Measurements from ENCODE around the gene NCF4.

Gene NCF4

GRCh38 chr22:36885474-36885873, 24.7 kb downstream of the NCF4 start (continued):
- TF ChIP-seq ZNF792 (tag by site-specific recombination; IDR thresholded peaks at IDR 0.05) (no peak), ZNF266 (tag by site-specific recombination; IDR thresholded peaks at IDR 0.05; ENCODE audit: low read depth) (no peak)

- CTCF ChIA-PET, result interaction anchor here (0.9 to 6.8 kb wide), 2 partner anchors 19 to 29 kb away, joined by 5 to 45 read pairs; no protein-coding TSS in a partner anchor
Observed at GRCh38 chr22:36886016-36886415, 25.2 kb downstream of the NCF4 start.

More at GRCh38 chr22:36886016-36886415, 25.2 kb downstream of the NCF4 start:
- H3K4me3 ChIP-seq (ENCODE audit: low read depth, low read length), result no peak overlapping the region
- no peak overlapping the region for H3K27ac ChIP-seq (ENCODE audit: extremely low read depth, low read depth, low read length)
- TF ChIP-seq GLI2 (tag by site-specific recombination; IDR thresholded peaks at IDR 0.05; ENCODE audit: borderline replicate concordance, low read depth) (no peak), ZIC2 (tag by site-specific recombination; IDR thresholded peaks at IDR 0.05) (no peak), IKZF3 (tag by site-specific recombination; IDR thresholded peaks at IDR 0.05) (no peak), KLF8 (tag by site-specific recombination; IDR thresholded peaks at IDR 0.05) (no peak), CTCF (tag by site-specific recombination; IDR thresholded peaks at IDR 0.05) (no peak), ZBTB17 (tag by site-specific recombination; IDR thresholded peaks at IDR 0.05) (no peak), KLF9 (tag by site-specific recombination; IDR thresholded peaks at IDR 0.05; ENCODE audit: low read depth) (no peak), ZNF449 (tag by site-specific recombination; IDR thresholded peaks at IDR 0.05) (no peak), REST (tag by site-specific recombination; IDR thresholded peaks at IDR 0.05) (no peak), ZNF645 (tag by site-specific recombination; IDR thresholded peaks at IDR 0.05) (no peak), ZNF48 (tag by site-specific recombination; IDR thresholded peaks at IDR 0.05) (no peak), ZNF366 (tag by site-specific recombination; conservative IDR thresholded peaks at IDR 0.05) (no peak), ZNF274 (IDR thresholded peaks at IDR 0.05; ENCODE audit: low read length) (no peak), ZNF274 (tag by site-specific recombination; IDR thresholded peaks at IDR 0.05; ENCODE audit: borderline replicate concordance) (no peak), ZNF37A (tag by site-specific recombination; IDR thresholded peaks at IDR 0.05) (no peak), SP7 (tag by site-specific recombination; IDR thresholded peaks at IDR 0.05) (no peak), ZNF548 (tag by site-specific recombination; IDR thresholded peaks at IDR 0.05) (no peak), ZNF174 (tag by site-specific recombination; IDR thresholded peaks at IDR 0.05) (no peak), ZNF518A (tag by site-specific recombination; conservative IDR thresholded peaks at IDR 0.05; ENCODE audit: low read depth) (no peak)
- H3K36me3 ChIP-seq (ENCODE audit: control insufficient read depth in 2 of 2, insufficient read depth in 1 of 2, low read length in 2 of 2), result no peaks in the 10 kb centered on the region
- no peaks in the 10 kb centered on the region for H3K4me1 ChIP-seq (ENCODE audit: control insufficient read depth, insufficient read depth, low read length)
- POLR2A ChIA-PET, result no interaction called here
- H3K9me3 ChIP-seq (ENCODE audit: control insufficient read depth, insufficient read depth, low read depth, low read length), result no peaks in the 10 kb centered on the region

Measured in HEK293 (cell line).